Activated naive CD4-positive, alpha-beta T cell treated with anti-CD3 and anti-CD28 coated beads, Interleukin-2, amount 10 ng/mL, durations not matched to agents 5 hours and 36 hours (primary cell): ENCODE results near the gene ALG10. TPM values are rescaled to one million over a fixed set of nuclear protein-coding genes. Genes with fewer than 3 reads are reported as not detected.

Experiments used
- total RNA-seq, 2 experiments: library from RNA; stranded (reverse); gene quantifications; one replicate each; pipeline ENCODE4 v1.2.3, GENCODE V29; 2021

Gene ALG10
- total RNA-seq, result 10 to 100 TPM; 14.8 to 15.1 TPM

GRCh38 chr12:34022079-34022830 lies at the start of gene ALG10:
Gene ALG10, plus strand, starts transcription at chr12:34022496. Its CDS starts 104 bp downstream, at chr12:34022600.

